Glomerular visceral epithelial cell (primary cell): ENCODE results near the gene MOCOS.

Source experiments
- DNase-seq: peaks from one replicate; pipeline ENCODE4 v3.0.0-alpha.2; 2016; ENCODE audit errors: extremely low spot score

Gene MOCOS

DNA sequence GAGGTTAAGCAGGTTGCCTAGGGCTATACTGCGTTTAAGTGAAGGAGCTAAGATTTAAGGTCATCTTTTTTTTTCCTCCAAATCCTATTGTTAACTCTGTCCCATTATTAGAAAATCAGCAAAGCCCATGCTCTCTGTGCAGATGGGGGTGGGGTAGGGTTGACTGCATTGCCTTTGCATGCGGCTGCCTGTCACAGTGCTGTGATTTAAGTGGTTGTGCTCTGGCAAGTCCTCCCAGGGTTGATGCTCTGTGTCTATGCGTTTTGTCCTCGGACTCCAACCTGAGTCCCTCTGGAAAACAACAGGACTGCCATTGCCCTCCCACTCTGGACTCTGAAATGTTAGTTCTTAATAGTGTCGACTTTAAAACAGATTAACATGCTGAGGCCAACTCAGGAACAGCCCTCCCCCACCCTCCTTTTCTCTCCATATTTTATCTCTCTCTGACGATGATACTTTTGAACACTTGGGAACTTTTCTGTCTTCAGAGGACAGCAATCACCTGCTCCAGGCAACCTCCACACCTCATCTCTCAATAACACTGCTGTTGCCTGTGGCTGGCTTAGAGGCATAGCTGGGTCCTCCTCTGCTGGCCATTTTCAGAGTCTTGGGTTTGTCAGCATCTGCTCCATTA lies 116.0 kb downstream of the MOCOS start:
- DNase-seq = no peak

DNA sequence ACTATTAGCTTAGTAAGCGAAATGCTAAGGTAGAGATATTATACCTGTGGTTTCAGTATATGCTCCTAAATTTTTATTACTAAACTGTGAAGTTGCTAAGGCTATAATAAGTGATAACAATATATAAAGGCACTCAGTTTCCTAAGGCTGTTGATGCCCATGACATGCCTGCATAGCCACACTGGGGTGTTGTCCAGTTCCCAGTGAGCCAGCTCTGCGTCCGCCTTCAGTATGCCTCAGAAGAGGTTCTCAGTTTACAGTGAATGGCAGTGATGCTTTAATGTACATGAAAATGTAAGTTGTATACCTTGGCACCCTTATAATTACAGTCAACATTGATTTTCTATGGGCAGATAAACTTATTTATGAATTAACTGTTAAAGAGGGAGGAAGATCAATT lies 117.4 kb downstream of the MOCOS start:
- no peak for DNase-seq

- DNase-seq = no peak
These were observed 118.1 kb downstream of the MOCOS start for GRCh38 chr18:36305375-36305774.

GRCh38 chr18:36307513-36307912 lies 120.2 kb downstream of the MOCOS start:
- DNase-seq = no peak

DNA sequence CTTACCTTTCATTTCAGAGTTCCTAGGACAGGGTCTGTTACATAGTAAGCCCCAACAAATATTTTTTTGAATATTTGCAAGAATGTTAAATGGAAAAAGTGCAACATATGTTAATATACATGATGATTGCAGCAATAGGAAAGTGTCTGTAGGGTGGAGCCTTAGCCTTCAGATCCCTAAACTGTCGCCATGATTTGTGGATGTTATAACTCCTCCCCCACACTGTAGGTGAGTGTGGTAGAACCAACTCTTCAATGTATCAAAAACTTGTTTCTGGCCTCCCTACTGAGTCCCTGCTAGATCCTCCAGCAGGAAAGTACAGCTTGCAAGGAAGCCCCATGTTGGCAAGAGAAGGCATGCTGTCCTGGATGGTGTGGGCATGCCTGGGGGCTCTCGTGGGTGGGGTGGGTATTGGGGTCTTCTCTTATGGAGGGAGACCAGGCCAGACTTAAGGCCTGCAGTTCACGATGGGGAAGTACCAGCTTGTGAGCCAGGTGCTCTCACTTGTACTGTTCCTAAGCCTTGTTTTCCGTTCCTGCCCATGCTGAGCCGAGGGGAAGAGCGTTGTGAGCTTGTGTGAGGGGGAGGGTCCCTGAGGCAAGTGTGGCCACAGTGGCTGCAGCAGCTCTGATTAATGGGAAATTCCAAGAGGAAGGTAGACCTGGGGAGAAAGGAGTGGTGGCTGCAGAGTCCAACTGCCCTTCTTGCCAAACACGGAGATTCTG lies 121.6 kb downstream of the MOCOS start:
- DNase-seq = no peak

DNA sequence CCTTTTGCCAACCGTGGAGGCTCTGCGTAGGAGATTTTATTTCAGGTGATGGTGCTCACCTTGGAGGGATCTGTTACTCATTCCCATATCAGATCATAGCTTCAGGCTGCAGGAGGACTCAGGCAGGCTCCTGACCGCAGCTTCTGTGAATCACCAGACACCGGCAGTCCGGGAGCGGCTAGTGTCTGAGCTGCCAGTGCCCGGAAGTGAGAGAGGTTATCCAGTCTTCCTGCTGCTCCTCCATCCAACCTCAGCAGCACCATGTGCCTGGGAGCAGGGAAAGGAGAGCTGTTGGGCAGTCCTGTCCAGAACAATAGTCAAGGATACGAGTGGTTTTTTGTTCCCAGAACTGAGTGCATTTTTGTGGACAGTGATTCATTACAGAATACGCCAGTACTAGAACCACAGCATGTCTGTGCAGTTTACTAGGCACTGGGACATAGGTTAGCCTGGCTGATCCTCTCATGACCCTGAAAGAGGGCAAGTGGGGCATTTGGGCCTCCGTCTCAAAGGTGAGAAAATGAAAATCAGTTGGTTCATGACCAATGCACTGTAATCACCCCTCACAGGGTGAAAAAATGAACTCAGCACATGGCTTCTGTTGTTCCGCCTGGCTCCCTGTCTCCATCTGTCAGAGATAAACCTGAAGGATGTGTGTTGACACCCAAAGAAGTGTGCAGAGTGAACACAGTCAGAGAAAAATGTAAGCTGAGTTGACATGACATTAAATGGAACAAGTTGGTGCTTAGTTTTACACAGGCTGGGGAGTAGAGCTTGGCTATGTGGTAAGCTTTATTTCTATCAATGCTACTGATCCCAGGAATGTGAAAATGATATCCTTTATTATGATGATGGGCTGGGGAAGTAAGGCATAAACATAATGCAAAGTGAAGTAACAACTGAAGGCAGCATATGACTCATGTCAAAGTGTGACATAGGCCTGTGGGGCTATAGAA lies 122.4 kb downstream of the MOCOS start:
- peak; percentile 99 for DNase-seq

DNA sequence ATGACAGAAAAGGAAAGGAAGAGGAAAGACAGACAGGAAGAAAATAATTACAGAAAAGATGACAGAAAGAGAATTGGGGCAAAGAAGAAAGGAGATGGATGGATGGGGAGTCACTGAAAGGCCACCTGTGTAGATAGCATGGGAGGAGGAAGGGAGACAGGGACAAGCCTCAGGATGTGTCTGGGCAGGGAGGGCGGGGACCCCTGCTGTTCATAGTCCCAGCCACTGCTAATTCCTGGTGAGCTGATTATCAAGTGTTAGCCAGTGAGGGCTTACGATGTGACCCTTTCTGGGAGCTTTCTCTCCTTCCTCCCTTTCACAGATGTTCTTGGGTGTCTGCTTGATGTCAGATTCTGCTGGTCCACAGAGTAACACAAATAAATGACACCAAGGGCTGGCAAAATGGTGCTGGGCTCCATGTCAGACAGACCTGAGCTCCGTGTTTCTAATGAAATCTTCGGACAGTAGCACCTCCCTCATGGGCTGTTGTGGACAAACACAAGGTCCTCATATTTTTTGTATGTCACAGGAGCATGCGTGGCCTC lies 123.8 kb downstream of the MOCOS start:
- DNase-seq = no peak

DNA sequence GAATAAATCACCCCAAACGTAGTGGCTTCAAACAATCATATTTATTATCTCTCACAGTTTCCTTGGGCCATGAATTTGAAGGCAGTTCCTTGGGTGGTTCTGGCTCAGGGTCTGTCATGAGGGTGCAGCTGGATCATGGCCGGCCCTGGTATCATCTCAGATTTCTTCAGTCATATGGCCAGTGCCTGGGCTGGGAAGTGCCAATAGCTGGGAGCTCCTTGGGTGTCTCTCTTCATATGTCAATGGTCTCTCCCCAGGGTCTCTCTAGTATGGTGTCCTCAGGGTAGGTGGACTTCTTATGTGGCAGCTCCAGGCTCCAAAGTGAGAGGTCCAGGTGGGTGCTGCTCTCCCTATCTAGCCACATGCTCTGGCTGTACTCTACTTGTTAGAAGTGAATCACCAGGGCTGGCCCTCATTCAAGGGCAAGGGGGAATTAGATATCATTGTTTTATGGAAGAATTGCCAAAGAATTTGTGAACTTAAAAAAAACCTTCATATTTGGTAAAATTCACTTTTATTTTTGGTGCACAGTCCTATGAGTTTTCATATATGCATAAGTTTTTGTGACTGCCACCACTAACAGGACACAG lies 125.6 kb downstream of the MOCOS start:
- DNase-seq = no peak

- peak; percentile 42 for DNase-seq
These were observed 126.8 kb downstream of the MOCOS start for GRCh38 chr18:36314098-36314497.

- DNase-seq = peak; percentile 94
These were observed 127.5 kb downstream of the MOCOS start for GRCh38 chr18:36314754-36315153.

- DNase-seq = peak; percentile 91
These were observed 128.4 kb downstream of the MOCOS start for GRCh38 chr18:36315736-36316135.

GRCh38 chr18:36316246-36316645 lies 128.9 kb downstream of the MOCOS start:
- no peak for DNase-seq
